Measurements from ENCODE around the gene AGAP1. TPM values are rescaled to one million over a fixed set of nuclear protein-coding genes. Genes with fewer than 3 reads are reported as not detected.

Gene AGAP1
- total RNA-seq, 1 experiment from 2014 or later: 56.4 TPM

GRCh38 chr2:235779444-235779896, 285.6 kb downstream of the AGAP1 start:
- Mint-ChIP-seq H3K27me3 (ENCODE audit: unreplicated experiment) (no peaks in the 10 kb centered on the region), H3K9me3 (ENCODE audit: low read depth, unreplicated experiment) (no peaks in the 10 kb centered on the region), H3K4me3 (ENCODE audit: low read depth, unreplicated experiment) (no peak overlapping the region), H3K36me3 (ENCODE audit: insufficient read depth, unreplicated experiment) (peaks cover 16% of the 10 kb centered on the region), H3K4me1 (ENCODE audit: low read depth, unreplicated experiment) (no peaks in the 10 kb centered on the region), H3K27ac (ENCODE audit: unreplicated experiment) (no peak overlapping the region)
- intact Hi-C loops (cut with micrococcal nuclease; ENCODE audit: unreplicated experiment): loop anchor here (1.0 kb wide), 1 partner anchor 402 kb away; no protein-coding TSS in a partner anchor
- peak; percentile 87 for DNase-seq
- CTCF ChIA-PET: interaction anchor here (0.7 to 1.8 kb wide), 7 partner anchors 13 to 430 kb away, joined by 3 to 13 read pairs (median 3); no protein-coding TSS in a partner anchor
- TF ChIP-seq CTCF (IDR thresholded peaks at IDR 0.05; ENCODE audit: unreplicated experiment): peak; percentile 80
- BruUV-seq (replicated peaks): no TSS peak

- TF ChIP-seq CTCF (IDR thresholded peaks at IDR 0.05; ENCODE audit: unreplicated experiment): no peak
- CTCF ChIA-PET: interaction anchor here (1.8 kb wide), 1 partner anchor 400 kb away, joined by 13 read pairs; no protein-coding TSS in a partner anchor
- H3K9me3 Mint-ChIP-seq (ENCODE audit: low read depth, unreplicated experiment): no peaks in the 10 kb centered on the region
- H3K4me3 Mint-ChIP-seq (ENCODE audit: low read depth, unreplicated experiment): no peak overlapping the region
- no peaks in the 10 kb centered on the region for H3K27me3 Mint-ChIP-seq (ENCODE audit: unreplicated experiment)
- no peak for DNase-seq
- BruUV-seq (replicated peaks): no TSS peak
- no peak overlapping the region for H3K27ac Mint-ChIP-seq (ENCODE audit: unreplicated experiment)
- intact Hi-C loops (cut with micrococcal nuclease; ENCODE audit: unreplicated experiment): no loop called here
- no peaks in the 10 kb centered on the region for H3K4me1 Mint-ChIP-seq (ENCODE audit: low read depth, unreplicated experiment)
- H3K36me3 Mint-ChIP-seq (ENCODE audit: insufficient read depth, unreplicated experiment): peaks cover 16% of the 10 kb centered on the region
These were observed 286.6 kb downstream of the AGAP1 start for GRCh38 chr2:235780401-235780800.

- no peak overlapping the region for H3K27ac Mint-ChIP-seq (ENCODE audit: unreplicated experiment)
- intact Hi-C loops (cut with micrococcal nuclease; ENCODE audit: unreplicated experiment): no loop called here
- H3K27me3 Mint-ChIP-seq (ENCODE audit: unreplicated experiment): no peaks in the 10 kb centered on the region
- CTCF ChIA-PET: no interaction called here
- no peak overlapping the region for H3K4me3 Mint-ChIP-seq (ENCODE audit: low read depth, unreplicated experiment)
- no peaks in the 10 kb centered on the region for H3K9me3 Mint-ChIP-seq (ENCODE audit: low read depth, unreplicated experiment)
- H3K36me3 Mint-ChIP-seq (ENCODE audit: insufficient read depth, unreplicated experiment): peaks cover 5% of the 10 kb centered on the region
- no peaks in the 10 kb centered on the region for H3K4me1 Mint-ChIP-seq (ENCODE audit: low read depth, unreplicated experiment)
- TF ChIP-seq CTCF (IDR thresholded peaks at IDR 0.05; ENCODE audit: unreplicated experiment): no peak
- DNase-seq: no peak
- no TSS peak for BruUV-seq (replicated peaks)
These were observed 287.9 kb downstream of the AGAP1 start for GRCh38 chr2:235781775-235782174.

GRCh38 chr2:235784788-235785187, 290.9 kb downstream of the AGAP1 start:
- no peaks in the 10 kb centered on the region for H3K9me3 Mint-ChIP-seq (ENCODE audit: low read depth, unreplicated experiment)
- intact Hi-C loops (cut with micrococcal nuclease; ENCODE audit: unreplicated experiment): no loop called here
- H3K27ac Mint-ChIP-seq (ENCODE audit: unreplicated experiment): no peak overlapping the region
- DNase-seq: no peak
- peaks cover 11% of the 10 kb centered on the region for H3K36me3 Mint-ChIP-seq (ENCODE audit: insufficient read depth, unreplicated experiment)
- CTCF ChIA-PET: no interaction called here
- no peak overlapping the region for H3K4me3 Mint-ChIP-seq (ENCODE audit: low read depth, unreplicated experiment)
- no peaks in the 10 kb centered on the region for H3K4me1 Mint-ChIP-seq (ENCODE audit: low read depth, unreplicated experiment)
- no peak for TF ChIP-seq CTCF (IDR thresholded peaks at IDR 0.05; ENCODE audit: unreplicated experiment)
- H3K27me3 Mint-ChIP-seq (ENCODE audit: unreplicated experiment): no peaks in the 10 kb centered on the region
- BruUV-seq (replicated peaks): no TSS peak

All from Calu3 (cell line).